ENCODE results near the gene WDR70. TPM values are rescaled to one million over a fixed set of nuclear protein-coding genes. Genes with fewer than 3 reads are reported as not detected.

Gene WDR70
- total and polyA plus RNA-seq, 4 donors = 11.0 to 57.8 (median 26.2) TPM

DNA sequence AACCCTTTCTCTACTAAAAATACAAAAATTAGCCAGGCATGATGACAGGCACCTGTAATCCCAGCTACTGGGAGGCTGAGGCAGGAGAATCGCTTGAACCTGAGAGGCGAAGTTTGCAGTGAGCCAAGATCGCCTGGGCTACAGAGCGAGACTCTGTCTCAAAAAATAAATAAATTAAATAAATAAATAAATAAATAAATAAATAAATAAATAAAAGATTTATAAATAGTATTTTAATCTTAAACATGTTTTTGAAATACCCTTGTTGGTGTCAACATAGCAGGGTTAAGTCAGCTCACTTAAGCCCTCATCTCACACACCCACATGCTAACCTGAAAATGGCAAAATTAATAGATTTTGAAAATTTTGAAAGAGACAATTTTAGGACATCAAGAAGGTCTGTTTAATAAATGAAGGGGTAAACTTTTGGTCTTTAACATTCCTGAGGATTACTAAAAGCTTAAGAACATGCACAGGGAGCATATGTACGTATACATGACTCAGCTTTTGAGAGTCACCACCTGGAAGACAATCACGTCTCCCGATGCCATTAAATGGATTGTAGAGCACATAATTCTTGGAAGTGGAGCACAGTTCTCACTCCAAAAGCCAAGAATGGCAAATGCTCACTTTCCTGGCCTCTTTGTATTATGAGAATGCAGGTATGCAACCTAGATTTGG, 258.2 kb downstream of the WDR70 start:
- DNase-seq (no peak), ATAC-seq (ENCODE audit: insufficient read depth, low FRiP score) (no peak)
- 97 to 98% methylated on average over 7 of the region's 7 CpGs for WGBS, 2 donors

GRCh38 chr5:37638897-37639296, 259.8 kb downstream of the WDR70 start:
- no peaks in the 10 kb centered on the region for H3K36me3 ChIP-seq (ENCODE audit: control insufficient read depth in 4 of 4, insufficient read depth in 4 of 4, low read length in 4 of 4)
- H3K27me3 ChIP-seq (ENCODE audit: control insufficient read depth in 3 of 3, insufficient read depth in 3 of 3, low read length in 2 of 3) = no peaks in the 10 kb centered on the region
- H3K9ac ChIP-seq (ENCODE audit: insufficient read depth in 1 of 2, low read length in 2 of 2) = no peak overlapping the region
- DNase-seq (no peak), ATAC-seq (ENCODE audit: insufficient read depth, low FRiP score) (no peak)
- no peak for TF ChIP-seq CTCF (IDR thresholded peaks at IDR 0.05; ENCODE audit: control extremely low read depth, extremely low read depth)
- H3K4me3 ChIP-seq = no peak overlapping the region
- H3K4me1 ChIP-seq (ENCODE audit: control insufficient read depth in 5 of 5, insufficient read depth in 5 of 5, low read length in 5 of 5) = no peaks in the 10 kb centered on the region
- 87 to 88% methylated on average over 1 of the region's 1 CpG for WGBS, 2 donors
- H3K27ac ChIP-seq (ENCODE audit: low read depth in 1 of 2, low read length in 1 of 2) = no peak overlapping the region
- H3K9me3 ChIP-seq (ENCODE audit: control insufficient read depth in 4 of 4, insufficient read depth in 3 of 4, low read length in 3 of 4) = no peaks in the 10 kb centered on the region

More for the DNA sequence above, 258.2 kb downstream of the WDR70 start:
- Histone ChIP-seq H3K9ac (ENCODE audit: insufficient read depth in 1 of 2, low read length in 2 of 2) (no peak overlapping the region), H3K36me3 (ENCODE audit: control insufficient read depth in 4 of 4, insufficient read depth in 4 of 4, low read length in 4 of 4) (no peaks in the 10 kb centered on the region), H3K4me1 (ENCODE audit: control insufficient read depth in 5 of 5, insufficient read depth in 5 of 5, low read length in 5 of 5) (no peaks in the 10 kb centered on the region), H3K9me3 (ENCODE audit: control insufficient read depth in 4 of 4, insufficient read depth in 3 of 4, low read length in 3 of 4) (no peaks in the 10 kb centered on the region), H3K4me3 (no peak overlapping the region), H3K27me3 (ENCODE audit: control insufficient read depth in 3 of 3, insufficient read depth in 3 of 3, low read length in 2 of 3) (no peaks in the 10 kb centered on the region), H3K27ac (ENCODE audit: low read depth in 1 of 2, low read length in 1 of 2) (no peak overlapping the region)
- no peak for TF ChIP-seq CTCF (IDR thresholded peaks at IDR 0.05; ENCODE audit: control extremely low read depth, extremely low read depth)

- no peak overlapping the region for H3K27ac ChIP-seq (ENCODE audit: low read depth in 1 of 2, low read length in 1 of 2)
- DNase-seq = no peak
- H3K27me3 ChIP-seq (ENCODE audit: control insufficient read depth in 3 of 3, insufficient read depth in 3 of 3, low read length in 2 of 3) = no peaks in the 10 kb centered on the region
- no peak overlapping the region for H3K9ac ChIP-seq (ENCODE audit: insufficient read depth in 1 of 2, low read length in 2 of 2)
- 87 to 91% methylated on average over 2 of the region's 2 CpGs for WGBS, 2 donors
- no peak for ATAC-seq (ENCODE audit: insufficient read depth, low FRiP score)
- H3K4me3 ChIP-seq = no peak overlapping the region
- H3K4me1 ChIP-seq (ENCODE audit: control insufficient read depth in 5 of 5, insufficient read depth in 5 of 5, low read length in 5 of 5) = no peaks in the 10 kb centered on the region
- TF ChIP-seq CTCF (IDR thresholded peaks at IDR 0.05; ENCODE audit: control extremely low read depth, extremely low read depth) = no peak
- peaks cover 0 to 2% (median 0%) of the 10 kb centered on the region in 4 donors for H3K9me3 ChIP-seq (ENCODE audit: control insufficient read depth in 4 of 4, insufficient read depth in 3 of 4, low read length in 3 of 4)
- no peaks in the 10 kb centered on the region for H3K36me3 ChIP-seq (ENCODE audit: control insufficient read depth in 4 of 4, insufficient read depth in 4 of 4, low read length in 4 of 4)
Observed at GRCh38 chr5:37640088-37640487, 261.0 kb downstream of the WDR70 start.

GRCh38 chr5:37641933-37642332, 262.8 kb downstream of the WDR70 start:
- no peak overlapping the region for H3K9ac ChIP-seq (ENCODE audit: insufficient read depth in 1 of 2, low read length in 2 of 2)
- H3K9me3 ChIP-seq (ENCODE audit: control insufficient read depth in 4 of 4, insufficient read depth in 3 of 4, low read length in 3 of 4) = peaks cover 0 to 2% (median 0%) of the 10 kb centered on the region in 4 donors
- no peak overlapping the region for H3K4me3 ChIP-seq
- WGBS, 2 donors = 0 to 50% methylated on average over 1 of the region's 1 CpG
- no peaks in the 10 kb centered on the region for H3K36me3 ChIP-seq (ENCODE audit: control insufficient read depth in 4 of 4, insufficient read depth in 4 of 4, low read length in 4 of 4)
- H3K4me1 ChIP-seq (ENCODE audit: control insufficient read depth in 5 of 5, insufficient read depth in 5 of 5, low read length in 5 of 5) = no peaks in the 10 kb centered on the region
- TF ChIP-seq CTCF (IDR thresholded peaks at IDR 0.05; ENCODE audit: control extremely low read depth, extremely low read depth) = no peak
- DNase-seq (no peak), ATAC-seq (ENCODE audit: insufficient read depth, low FRiP score) (no peak)
- H3K27me3 ChIP-seq (ENCODE audit: control insufficient read depth in 3 of 3, insufficient read depth in 3 of 3, low read length in 2 of 3) = no peaks in the 10 kb centered on the region
- no peak overlapping the region for H3K27ac ChIP-seq (ENCODE audit: low read depth in 1 of 2, low read length in 1 of 2)

All from lung (tissue), 12 donors.